Colon (tissue), 2 donors: Measurements from ENCODE around the gene PKN2.
"Not testable (repeated sequence)": the region's sequence is repeated elsewhere in the genome, so short reads cannot be mapped to it uniquely, and the experiment has no call there.

Source experiments
- FAIRE-seq: peaks from 2 replicates; lab custom pipeline; 2012; peaks lifted over from hg19 to GRCh38; lab: Jason Lieb, UNC
- donor health status: control.
- donor health status: control.

PKN2 gene

DNA sequence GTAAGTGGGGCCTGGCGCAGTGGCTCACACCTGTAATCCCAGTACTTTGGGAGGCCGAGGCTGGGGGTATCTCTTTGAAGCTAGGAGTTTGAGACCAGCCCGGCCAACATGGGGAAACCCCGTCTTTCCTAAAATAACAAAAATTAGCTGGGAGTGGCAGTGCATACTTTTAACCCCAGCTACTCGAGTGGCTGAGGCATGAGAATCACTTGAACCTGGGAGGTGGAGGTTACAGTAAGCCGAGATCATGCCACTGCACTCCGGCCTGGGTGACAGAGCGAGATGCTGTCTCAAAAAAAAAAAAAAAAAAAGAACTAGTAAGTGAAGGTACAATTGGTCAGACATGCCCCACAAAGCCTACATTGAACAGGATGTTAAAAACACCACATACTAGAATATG lies 196.6 kb downstream of the PKN2 start:
- not testable (repeated sequence) for FAIRE-seq

DNA sequence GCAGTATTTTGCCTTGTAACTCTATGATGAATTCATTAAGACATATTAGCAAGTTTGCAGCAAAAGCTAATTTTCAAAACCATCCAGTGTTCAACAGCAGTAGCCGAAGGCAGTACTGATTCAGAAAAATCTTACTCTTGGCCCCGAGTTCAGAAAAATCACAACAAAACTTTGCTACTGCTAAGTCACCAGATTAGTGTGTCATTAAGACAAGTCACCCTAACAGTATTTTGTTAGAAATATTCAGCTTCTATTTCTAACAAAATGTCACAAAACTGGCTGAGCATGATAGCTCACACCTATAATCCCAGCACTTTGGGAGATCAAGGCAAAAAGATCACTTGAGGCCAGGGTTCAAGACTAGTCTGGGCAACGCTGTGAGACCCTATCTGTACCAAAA lies 199.1 kb downstream of the PKN2 start:
- FAIRE-seq: no peak
